T-helper 1 cell (primary cell): Measurements from ENCODE around the gene TEDC2.

ENCODE experiments used
- DNase-seq, 5 donors: peaks; one replicate each; pipeline ENCODE4 v3.0.0-alpha.2; 2012 to 2020

TEDC2 gene

GRCh38 chr16:2513405-2514332 is 53.8 kb downstream of the TEDC2 start, which contains the start of gene ATP6V0C:
ATP6V0C (plus strand) TSS chr16:2513952; CDS start chr16:2514104, 152 bp downstream.
- peak; percentile 84 to 92 (median 85) for DNase-seq
